Measurements from ENCODE around the gene SLC44A4.
"Not testable (repeated sequence)": the region's sequence is repeated elsewhere in the genome, so short reads cannot be mapped to it uniquely, and the experiment has no call there.

SLC44A4 gene

DNA sequence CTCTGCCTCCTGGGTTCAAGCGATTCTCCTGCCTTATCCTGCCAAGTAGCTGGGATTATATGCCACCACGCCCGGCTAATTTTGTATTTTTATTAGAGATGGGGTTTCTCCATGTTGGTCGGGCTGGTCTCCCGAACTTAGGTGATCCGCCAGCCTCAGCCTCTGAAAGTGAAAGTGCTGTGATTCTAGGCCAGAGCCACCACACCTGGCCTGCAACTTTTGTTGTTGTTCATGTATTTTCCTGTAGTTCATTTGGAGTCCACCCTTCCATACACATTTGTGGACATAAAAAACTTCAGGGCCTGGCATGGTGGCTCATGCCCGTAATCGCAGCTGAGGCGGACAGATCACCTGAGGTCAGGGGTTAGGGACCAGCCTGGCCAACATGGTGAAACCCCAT, 36.7 kb downstream of the SLC44A4 start:
- Histone ChIP-seq H3K27me3 (ENCODE audit: control insufficient read depth in 1 of 2, insufficient read depth in 2 of 2, low read length in 2 of 2) (no peaks in the 10 kb centered on the region), H3K4me1 (ENCODE audit: control insufficient read depth in 1 of 2, insufficient read depth in 2 of 2, low read length in 2 of 2) (peaks cover 9 to 15% of the 10 kb centered on the region in 2 donors), H3K9me3 (ENCODE audit: control insufficient read depth in 1 of 2, low read length in 2 of 2) (no peaks in the 10 kb centered on the region), H3K9ac (ENCODE audit: low read depth in 1 of 2, low read length in 2 of 2) (no peak overlapping the region), H3K36me3 (ENCODE audit: control insufficient read depth in 1 of 2, insufficient read depth in 2 of 2, low read length in 2 of 2) (peaks cover 12 to 36% of the 10 kb centered on the region in 2 donors), H3K4me3 (ENCODE audit: low read depth in 1 of 2, low read length in 2 of 2) (no peak overlapping the region), H3K27ac (ENCODE audit: low read depth, low read length) (no peak overlapping the region)

- not testable (repeated sequence) for H3K9me3 ChIP-seq (ENCODE audit: control insufficient read depth in 1 of 2, low read length in 2 of 2); H3K27me3 ChIP-seq (ENCODE audit: control insufficient read depth in 1 of 2, insufficient read depth in 2 of 2, low read length in 2 of 2); H3K9ac ChIP-seq (ENCODE audit: low read depth in 1 of 2, low read length in 2 of 2); H3K4me3 ChIP-seq (ENCODE audit: low read depth in 1 of 2, low read length in 2 of 2); H3K27ac ChIP-seq (ENCODE audit: low read depth, low read length)
- Histone ChIP-seq H3K36me3 (ENCODE audit: control insufficient read depth in 1 of 2, insufficient read depth in 2 of 2, low read length in 2 of 2) (peaks cover 13 to 38% of the 10 kb centered on the region in 2 donors), H3K4me1 (ENCODE audit: control insufficient read depth in 1 of 2, insufficient read depth in 2 of 2, low read length in 2 of 2) (peaks cover 21 to 30% of the 10 kb centered on the region in 2 donors)
Observed at GRCh38 chr6:31839779-31840126, 39.0 kb downstream of the SLC44A4 start.

DNA sequence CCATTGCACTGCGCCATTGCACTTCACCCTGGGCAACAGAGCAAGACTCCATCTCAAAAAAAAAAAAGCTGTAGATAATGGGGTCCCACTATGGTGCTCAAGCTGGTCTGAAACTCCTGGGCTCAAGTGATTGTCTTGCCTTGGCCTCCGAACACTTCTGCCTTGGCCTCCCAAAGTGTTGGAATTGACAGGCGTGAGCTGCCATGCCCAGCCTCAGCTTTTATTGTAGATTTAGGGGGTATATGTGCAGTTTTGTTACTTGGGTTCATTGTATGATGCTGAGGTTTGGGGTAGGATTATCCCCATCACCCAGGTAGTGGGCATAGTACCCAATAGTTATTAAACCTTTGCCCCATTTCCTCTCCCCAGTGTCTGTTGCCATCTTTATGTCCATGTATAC, 39.8 kb downstream of the SLC44A4 start:
- no peak overlapping the region for H3K27ac ChIP-seq (ENCODE audit: low read depth, low read length)
- peaks cover 21 to 34% of the 10 kb centered on the region in 2 donors for H3K4me1 ChIP-seq (ENCODE audit: control insufficient read depth in 1 of 2, insufficient read depth in 2 of 2, low read length in 2 of 2)
- no peaks in the 10 kb centered on the region for H3K27me3 ChIP-seq (ENCODE audit: control insufficient read depth in 1 of 2, insufficient read depth in 2 of 2, low read length in 2 of 2)
- no peak overlapping the region for H3K9ac ChIP-seq (ENCODE audit: low read depth in 1 of 2, low read length in 2 of 2)
- H3K9me3 ChIP-seq (ENCODE audit: control insufficient read depth in 1 of 2, low read length in 2 of 2), result no peaks in the 10 kb centered on the region
- no peak overlapping the region for H3K4me3 ChIP-seq (ENCODE audit: low read depth in 1 of 2, low read length in 2 of 2)
- H3K36me3 ChIP-seq (ENCODE audit: control insufficient read depth in 1 of 2, insufficient read depth in 2 of 2, low read length in 2 of 2), result peaks cover 13 to 38% of the 10 kb centered on the region in 2 donors

- Histone ChIP-seq H3K4me1 (ENCODE audit: control insufficient read depth in 1 of 2, insufficient read depth in 2 of 2, low read length in 2 of 2) (peaks cover 21 to 39% of the 10 kb centered on the region in 2 donors), H3K9ac (ENCODE audit: low read depth in 1 of 2, low read length in 2 of 2) (peak overlapping the region in 1 of 2 donors; percentile 100), H3K36me3 (ENCODE audit: control insufficient read depth in 1 of 2, insufficient read depth in 2 of 2, low read length in 2 of 2) (peaks cover 13 to 38% of the 10 kb centered on the region in 2 donors)
Observed at GRCh38 chr6:31838114-31838553, 40.7 kb downstream of the SLC44A4 start.

GRCh38 chr6:31837369-31838113, 41.3 kb downstream of the SLC44A4 start:
- H3K27ac ChIP-seq (ENCODE audit: low read depth, low read length), result no peak overlapping the region
- H3K9ac ChIP-seq (ENCODE audit: low read depth in 1 of 2, low read length in 2 of 2), result peak overlapping the region; percentile 96 to 100
- no peaks in the 10 kb centered on the region for H3K27me3 ChIP-seq (ENCODE audit: control insufficient read depth in 1 of 2, insufficient read depth in 2 of 2, low read length in 2 of 2)
- peaks cover 21 to 44% of the 10 kb centered on the region in 2 donors for H3K4me1 ChIP-seq (ENCODE audit: control insufficient read depth in 1 of 2, insufficient read depth in 2 of 2, low read length in 2 of 2)
- peak overlapping the region; percentile 95 to 98 for H3K4me3 ChIP-seq (ENCODE audit: low read depth in 1 of 2, low read length in 2 of 2)
- peaks cover 13 to 38% of the 10 kb centered on the region in 2 donors for H3K36me3 ChIP-seq (ENCODE audit: control insufficient read depth in 1 of 2, insufficient read depth in 2 of 2, low read length in 2 of 2)
- no peaks in the 10 kb centered on the region for H3K9me3 ChIP-seq (ENCODE audit: control insufficient read depth in 1 of 2, low read length in 2 of 2)

More at GRCh38 chr6:31838114-31838553, 40.7 kb downstream of the SLC44A4 start:
- H3K27me3 ChIP-seq (ENCODE audit: control insufficient read depth in 1 of 2, insufficient read depth in 2 of 2, low read length in 2 of 2); H3K9me3 ChIP-seq (ENCODE audit: control insufficient read depth in 1 of 2, low read length in 2 of 2); H3K27ac ChIP-seq (ENCODE audit: low read depth, low read length); H3K4me3 ChIP-seq (ENCODE audit: low read depth in 1 of 2, low read length in 2 of 2): not testable (repeated sequence)

- H3K4me1 ChIP-seq (ENCODE audit: control insufficient read depth in 1 of 2, insufficient read depth in 2 of 2, low read length in 2 of 2), result peaks cover 21 to 44% of the 10 kb centered on the region in 2 donors
- no peaks in the 10 kb centered on the region for H3K9me3 ChIP-seq (ENCODE audit: control insufficient read depth in 1 of 2, low read length in 2 of 2)
- no peaks in the 10 kb centered on the region for H3K27me3 ChIP-seq (ENCODE audit: control insufficient read depth in 1 of 2, insufficient read depth in 2 of 2, low read length in 2 of 2)
- H3K4me3 ChIP-seq (ENCODE audit: low read depth in 1 of 2, low read length in 2 of 2), result peak overlapping the region; percentile 95 to 98
- H3K27ac ChIP-seq (ENCODE audit: low read depth, low read length), result no peak overlapping the region
- peaks cover 13 to 38% of the 10 kb centered on the region in 2 donors for H3K36me3 ChIP-seq (ENCODE audit: control insufficient read depth in 1 of 2, insufficient read depth in 2 of 2, low read length in 2 of 2)
- H3K9ac ChIP-seq (ENCODE audit: low read depth in 1 of 2, low read length in 2 of 2), result peak overlapping the region; percentile 96 to 100
Observed at GRCh38 chr6:31836474-31837368, 42.1 kb downstream of the SLC44A4 start.

DNA sequence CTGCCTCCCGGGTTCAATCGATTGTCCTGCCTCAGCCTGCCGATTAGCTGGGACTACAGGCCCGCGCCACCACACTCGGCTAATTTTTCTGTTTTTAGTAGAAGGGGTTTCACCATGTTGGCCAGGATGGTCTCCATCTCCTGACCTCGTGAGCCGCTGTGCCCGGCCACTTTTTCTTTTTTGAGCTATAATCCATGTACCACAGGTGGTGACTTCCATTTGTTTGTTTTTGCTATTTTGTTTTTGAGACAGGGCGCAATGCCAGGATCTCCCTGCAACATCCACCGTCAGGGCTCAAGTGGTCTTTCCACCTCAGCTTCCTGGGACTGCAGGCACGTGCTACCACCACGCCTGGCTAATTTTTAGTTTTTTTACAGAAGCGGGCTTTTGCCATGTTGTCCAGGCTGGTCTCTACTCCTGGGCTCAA, 42.7 kb downstream of the SLC44A4 start:
- Histone ChIP-seq H3K36me3 (ENCODE audit: control insufficient read depth in 1 of 2, insufficient read depth in 2 of 2, low read length in 2 of 2) (peaks cover 13 to 38% of the 10 kb centered on the region in 2 donors), H3K4me3 (ENCODE audit: low read depth in 1 of 2, low read length in 2 of 2) (peak overlapping the region; percentile 95 to 98), H3K4me1 (ENCODE audit: control insufficient read depth in 1 of 2, insufficient read depth in 2 of 2, low read length in 2 of 2) (peaks cover 21 to 51% of the 10 kb centered on the region in 2 donors), H3K9ac (ENCODE audit: low read depth in 1 of 2, low read length in 2 of 2) (peak overlapping the region; percentile 96 to 100), H3K27ac (ENCODE audit: low read depth, low read length) (no peak overlapping the region), H3K27me3 (ENCODE audit: control insufficient read depth in 1 of 2, insufficient read depth in 2 of 2, low read length in 2 of 2) (no peaks in the 10 kb centered on the region), H3K9me3 (ENCODE audit: control insufficient read depth in 1 of 2, low read length in 2 of 2) (no peaks in the 10 kb centered on the region)

GRCh38 chr6:31834367-31835250, 44.2 kb downstream of the SLC44A4 start:
- H3K4me1 ChIP-seq (ENCODE audit: control insufficient read depth in 1 of 2, insufficient read depth in 2 of 2, low read length in 2 of 2), result peaks cover 21 to 55% of the 10 kb centered on the region in 2 donors
- peak overlapping the region; percentile 92 for H3K27ac ChIP-seq (ENCODE audit: low read depth, low read length)
- H3K4me3 ChIP-seq (ENCODE audit: low read depth in 1 of 2, low read length in 2 of 2), result peak overlapping the region; percentile 95 to 98
- peaks cover 11 to 27% of the 10 kb centered on the region in 2 donors for H3K36me3 ChIP-seq (ENCODE audit: control insufficient read depth in 1 of 2, insufficient read depth in 2 of 2, low read length in 2 of 2)
- H3K9ac ChIP-seq (ENCODE audit: low read depth in 1 of 2, low read length in 2 of 2), result peak overlapping the region; percentile 96 to 100
- H3K9me3 ChIP-seq (ENCODE audit: control insufficient read depth in 1 of 2, low read length in 2 of 2), result no peaks in the 10 kb centered on the region
- no peaks in the 10 kb centered on the region for H3K27me3 ChIP-seq (ENCODE audit: control insufficient read depth in 1 of 2, insufficient read depth in 2 of 2, low read length in 2 of 2)

GRCh38 chr6:31831350-31832215, 47.2 kb downstream of the SLC44A4 start:
- Histone ChIP-seq H3K9ac (ENCODE audit: low read depth in 1 of 2, low read length in 2 of 2) (peak overlapping the region; percentile 83 to 90), H3K9me3 (ENCODE audit: control insufficient read depth in 1 of 2, low read length in 2 of 2) (no peaks in the 10 kb centered on the region), H3K4me3 (ENCODE audit: low read depth in 1 of 2, low read length in 2 of 2) (peak overlapping the region in 1 of 2 donors; percentile 80), H3K36me3 (ENCODE audit: control insufficient read depth in 1 of 2, insufficient read depth in 2 of 2, low read length in 2 of 2) (no peaks in the 10 kb centered on the region), H3K4me1 (ENCODE audit: control insufficient read depth in 1 of 2, insufficient read depth in 2 of 2, low read length in 2 of 2) (peaks cover 10 to 37% of the 10 kb centered on the region in 2 donors), H3K27me3 (ENCODE audit: control insufficient read depth in 1 of 2, insufficient read depth in 2 of 2, low read length in 2 of 2) (no peaks in the 10 kb centered on the region), H3K27ac (ENCODE audit: low read depth, low read length) (peak overlapping the region; percentile 14)
